HL-60/S4 treated with phorbol 12-myristate 13-acetate at 8.2 ng/mL for 4 days and 3 days (cell line): ENCODE data around the gene CPLANE2.
"Not testable (repeated sequence)": the region's sequence is repeated elsewhere in the genome, so short reads cannot be mapped to it uniquely, and the experiment has no call there.

Experiments used
- in situ Hi-C: fragments of 300-500 bp; cut with MboI; formaldehyde crosslinking; loops from 2 replicates; pipeline ENCODE4 v1.15.0; 2022; ENCODE audit warnings: low sequenced_read_pairs

The CPLANE2 gene, protein sequence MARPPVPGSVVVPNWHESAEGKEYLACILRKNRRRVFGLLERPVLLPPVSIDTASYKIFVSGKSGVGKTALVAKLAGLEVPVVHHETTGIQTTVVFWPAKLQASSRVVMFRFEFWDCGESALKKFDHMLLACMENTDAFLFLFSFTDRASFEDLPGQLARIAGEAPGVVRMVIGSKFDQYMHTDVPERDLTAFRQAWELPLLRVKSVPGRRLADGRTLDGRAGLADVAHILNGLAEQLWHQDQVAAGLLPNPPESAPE

DNA sequence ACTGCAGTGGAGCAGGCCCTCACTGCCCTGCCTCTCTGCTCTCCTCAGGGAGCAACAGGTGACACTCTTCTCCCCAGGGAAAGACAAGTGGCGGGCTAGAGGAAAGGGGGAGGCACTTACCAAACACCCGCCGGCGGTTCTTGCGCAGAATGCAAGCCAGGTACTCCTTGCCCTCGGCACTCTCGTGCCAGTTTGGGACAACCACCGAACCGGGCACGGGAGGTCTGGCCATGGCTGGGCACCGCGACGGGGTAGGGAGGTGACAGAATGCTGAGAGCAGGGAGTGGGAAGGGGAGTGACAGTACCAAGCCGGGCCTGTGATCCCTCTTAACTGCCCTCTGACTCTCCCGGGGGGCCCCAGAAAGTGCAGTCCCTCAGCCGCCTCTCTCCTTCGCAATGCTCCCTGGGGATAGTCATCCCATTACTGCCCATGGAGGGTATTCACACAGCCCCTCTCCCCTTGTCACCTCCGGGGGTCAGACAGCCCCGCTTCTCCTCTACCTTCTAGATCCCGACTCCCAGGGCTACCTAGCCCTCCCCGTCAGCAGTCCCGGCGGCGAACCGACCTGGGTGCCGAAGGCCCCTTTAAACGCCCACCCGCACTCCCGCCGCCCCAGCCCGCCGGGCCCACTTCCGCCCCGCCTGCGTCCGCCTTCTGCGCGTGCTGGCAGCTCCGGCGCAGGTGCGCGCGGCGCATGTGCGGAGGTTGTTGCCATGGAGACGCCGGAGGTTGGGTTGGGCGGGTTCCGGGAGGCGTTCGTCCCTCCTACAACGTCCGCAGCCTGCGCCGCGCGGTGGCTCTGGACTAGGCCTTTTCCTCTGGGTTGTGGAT is at the start of gene CPLANE2:
TSS of gene CPLANE2 (minus strand) at position 673 of the 832 bp plus-strand sequence. CDS start at position 232, 441 bp downstream.
- in situ Hi-C loops, result no loop called here

DNA sequence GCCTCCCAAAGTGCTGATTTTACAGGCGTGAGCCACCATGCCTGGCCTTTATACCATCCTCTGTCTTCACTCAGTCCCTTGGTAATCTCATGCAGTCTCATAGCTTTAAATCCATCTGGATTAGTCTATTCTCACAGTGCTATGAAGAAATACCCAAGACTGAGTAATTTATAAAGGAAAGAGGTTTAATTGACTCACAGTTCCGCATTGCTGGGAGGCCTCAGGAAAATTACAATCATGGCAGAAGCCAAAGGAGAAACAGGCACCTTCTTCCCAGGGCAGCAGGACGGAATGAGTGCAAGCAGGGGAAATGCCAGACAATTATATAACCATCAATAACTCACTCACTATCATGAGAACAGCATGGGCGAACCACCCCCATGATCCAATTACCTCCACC is 49.1 kb upstream of the CPLANE2 start:
- in situ Hi-C loops, result no loop called here

DNA sequence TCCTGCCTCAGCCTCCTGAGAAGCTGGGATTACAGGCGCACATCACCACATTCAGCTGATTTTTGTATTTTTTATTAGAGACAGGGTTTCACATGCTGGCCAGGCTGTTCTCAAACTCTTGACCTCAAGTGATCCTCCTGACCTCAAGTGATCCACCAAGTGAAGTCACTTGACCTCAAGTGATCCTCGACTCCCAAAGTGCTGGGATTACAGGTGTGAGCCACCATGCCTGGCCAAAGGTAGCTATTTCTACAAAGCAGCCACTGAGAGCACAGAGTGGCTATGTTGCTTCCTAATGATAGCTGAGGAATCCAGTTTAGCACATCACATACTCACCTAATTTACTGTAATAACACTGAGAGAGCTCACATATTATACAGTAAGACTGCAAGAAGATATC is 44.8 kb upstream of the CPLANE2 start:
- in situ Hi-C loops, result no loop called here

DNA sequence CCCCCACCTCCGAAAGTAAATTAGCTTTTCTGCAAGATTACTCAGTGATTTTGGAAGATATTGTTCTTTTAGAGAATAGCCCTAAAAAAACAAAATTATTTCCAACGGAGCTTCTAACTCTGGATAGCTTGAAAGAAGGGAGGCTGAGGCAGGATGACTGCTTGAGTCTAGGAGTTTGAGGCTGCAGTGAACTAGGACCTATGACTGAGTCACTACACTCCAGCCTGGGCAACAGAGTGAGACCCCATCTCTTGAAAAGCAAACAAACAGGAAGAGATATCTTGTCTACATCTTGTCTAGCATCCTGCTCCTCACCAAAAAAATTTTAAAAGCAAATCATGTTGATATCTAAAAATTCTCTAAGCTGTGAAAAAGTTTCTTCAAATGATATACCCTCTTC is 42.2 kb upstream of the CPLANE2 start:
- in situ Hi-C loops, result no loop called here

DNA sequence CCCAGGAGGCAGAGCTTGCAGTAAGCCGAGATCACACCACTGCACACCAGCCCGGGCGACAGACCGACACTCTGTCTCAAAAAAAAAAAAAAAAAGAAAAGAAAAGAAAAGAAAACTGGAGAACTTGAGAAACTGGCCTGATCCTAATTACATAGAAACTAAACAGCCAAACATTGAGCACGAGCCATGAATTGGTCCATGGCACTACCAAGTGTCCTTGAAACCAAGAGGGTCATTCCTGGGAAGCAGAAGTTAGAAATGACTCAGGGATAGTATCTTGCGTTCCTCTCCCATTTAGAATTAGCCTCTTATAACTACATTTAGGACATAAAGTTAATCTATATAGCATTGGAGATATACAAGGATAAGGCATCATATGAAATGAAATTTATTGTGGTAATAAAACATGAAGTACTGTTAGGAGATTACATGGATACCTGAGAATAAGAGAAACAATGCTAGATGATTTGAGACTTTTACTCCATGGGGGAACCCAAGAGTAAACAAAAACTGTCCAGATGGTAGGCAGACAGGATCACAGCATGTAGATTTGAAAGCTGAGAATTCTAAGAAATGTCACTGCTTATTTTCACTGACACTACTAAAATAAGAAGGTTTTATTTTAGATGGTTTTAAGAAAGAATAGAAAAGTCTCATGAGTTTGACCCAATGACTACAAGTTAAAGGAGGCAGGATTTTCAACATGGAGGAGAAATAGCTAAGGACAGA is 39.5 kb upstream of the CPLANE2 start:
- in situ Hi-C loops, result no loop called here

DNA sequence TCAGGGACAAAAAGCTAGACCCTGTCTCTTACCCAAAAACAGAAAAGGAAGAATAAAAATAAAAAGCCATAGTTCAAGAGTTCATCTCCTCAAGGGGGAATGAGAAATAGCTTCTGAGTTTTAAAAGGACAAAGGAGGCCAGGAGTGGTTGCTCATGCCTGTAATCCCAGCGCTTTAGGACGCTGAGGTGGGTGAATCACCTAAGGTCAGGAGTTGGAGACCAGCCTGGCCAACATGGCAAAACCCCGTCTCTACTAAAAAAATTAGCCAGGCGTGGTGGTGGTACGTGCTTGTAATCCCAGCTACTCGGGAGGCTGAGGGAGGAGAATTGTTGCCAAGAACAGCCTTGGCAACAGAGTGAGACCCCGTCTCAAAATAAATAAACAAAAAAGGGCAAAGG is 38.6 kb upstream of the CPLANE2 start:
- in situ Hi-C loops, result no loop called here

DNA sequence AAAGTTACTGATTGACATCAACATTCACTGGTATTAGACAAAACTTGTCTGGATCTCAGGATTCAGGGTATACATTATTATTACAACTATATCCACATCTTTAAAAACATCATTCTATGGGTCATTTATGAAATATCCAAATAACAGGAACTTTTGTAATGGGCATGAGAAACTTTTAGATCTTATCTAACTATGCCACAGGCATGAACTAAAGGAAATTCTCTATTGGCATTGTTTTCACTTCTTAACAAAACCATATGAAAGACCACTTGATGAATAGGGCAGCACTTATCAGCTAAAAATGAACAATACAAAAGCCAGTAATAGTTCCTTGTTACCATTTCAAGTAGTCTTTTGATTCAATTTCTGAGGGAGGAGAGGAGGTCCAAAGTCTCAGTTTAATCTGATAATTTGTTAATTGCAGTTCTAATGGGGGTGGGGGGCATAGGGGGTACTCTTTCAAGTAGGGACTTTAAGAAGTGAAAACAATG is 30.8 kb upstream of the CPLANE2 start:
- in situ Hi-C loops, result no loop called here

DNA sequence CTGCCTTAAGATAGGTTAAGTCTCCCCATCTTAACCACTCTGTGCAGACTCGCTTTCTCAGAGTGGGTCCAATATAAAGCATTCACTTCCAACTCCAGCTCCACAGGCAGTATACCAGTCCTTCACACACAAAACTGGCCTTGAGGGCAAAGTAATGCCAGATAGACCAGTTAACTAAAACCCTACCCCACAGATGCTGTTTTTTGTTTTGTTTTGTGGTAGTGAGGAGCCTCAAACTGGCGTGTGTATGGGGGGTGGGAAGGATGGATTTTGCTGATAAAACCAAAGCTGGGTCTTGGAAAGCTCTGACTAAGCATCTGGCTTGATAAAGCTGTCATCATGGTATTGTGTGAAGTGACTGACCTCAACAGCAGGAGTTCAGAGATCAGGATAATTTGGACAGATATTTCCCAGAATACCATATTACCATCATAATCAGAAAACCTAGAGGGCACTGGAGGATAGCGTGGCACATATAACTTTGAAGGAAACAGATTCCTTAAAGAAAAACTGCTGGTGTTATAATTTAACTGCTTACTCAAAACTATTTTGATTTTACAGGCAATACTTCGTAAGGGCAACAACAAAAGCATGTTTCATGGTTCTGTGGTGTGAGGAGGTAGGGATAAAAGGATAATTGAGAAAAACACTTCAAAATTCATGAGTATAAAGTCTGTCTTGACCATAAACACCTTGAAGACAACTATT is 29.6 kb upstream of the CPLANE2 start:
- in situ Hi-C loops, result no loop called here

DNA sequence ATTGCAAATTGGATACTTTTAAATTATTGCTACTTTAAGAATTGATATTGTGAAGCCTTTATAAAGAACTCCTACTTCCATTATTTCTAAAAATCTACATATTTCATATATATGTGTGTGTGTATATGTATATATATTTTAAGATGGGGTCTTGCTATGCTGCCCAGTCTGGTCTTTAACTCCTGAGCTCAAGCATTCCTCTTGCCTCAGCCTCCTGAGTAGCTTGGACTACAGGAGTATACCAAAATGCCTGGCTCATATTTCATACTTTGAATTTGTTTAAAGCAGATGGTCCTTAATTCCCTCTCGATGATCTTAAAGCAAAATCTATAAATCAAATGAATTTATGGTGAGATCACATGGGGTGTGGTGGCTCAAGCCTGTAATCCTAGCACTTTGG is 25.1 kb upstream of the CPLANE2 start:
- in situ Hi-C loops, result no loop called here

DNA sequence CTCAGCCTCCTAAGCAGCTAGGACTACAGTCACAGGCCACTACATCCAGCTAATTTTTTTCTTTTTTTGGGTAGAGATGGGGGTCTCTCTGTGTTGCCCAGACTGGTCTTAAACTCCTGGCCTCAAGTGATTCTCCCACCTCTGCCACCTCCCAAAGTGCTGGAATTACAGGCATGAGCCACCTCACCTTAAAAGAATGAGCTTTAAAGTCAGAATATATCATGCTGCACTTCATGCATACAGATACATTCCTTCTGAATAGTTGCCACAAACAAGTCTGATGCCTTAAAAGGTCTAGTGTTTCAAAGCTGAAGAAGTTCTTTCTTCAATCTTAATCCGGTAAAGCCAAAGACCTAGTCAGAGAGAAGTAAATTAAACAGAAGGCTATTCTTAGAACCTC is 23.8 kb upstream of the CPLANE2 start:
- in situ Hi-C loops, result no loop called here

DNA sequence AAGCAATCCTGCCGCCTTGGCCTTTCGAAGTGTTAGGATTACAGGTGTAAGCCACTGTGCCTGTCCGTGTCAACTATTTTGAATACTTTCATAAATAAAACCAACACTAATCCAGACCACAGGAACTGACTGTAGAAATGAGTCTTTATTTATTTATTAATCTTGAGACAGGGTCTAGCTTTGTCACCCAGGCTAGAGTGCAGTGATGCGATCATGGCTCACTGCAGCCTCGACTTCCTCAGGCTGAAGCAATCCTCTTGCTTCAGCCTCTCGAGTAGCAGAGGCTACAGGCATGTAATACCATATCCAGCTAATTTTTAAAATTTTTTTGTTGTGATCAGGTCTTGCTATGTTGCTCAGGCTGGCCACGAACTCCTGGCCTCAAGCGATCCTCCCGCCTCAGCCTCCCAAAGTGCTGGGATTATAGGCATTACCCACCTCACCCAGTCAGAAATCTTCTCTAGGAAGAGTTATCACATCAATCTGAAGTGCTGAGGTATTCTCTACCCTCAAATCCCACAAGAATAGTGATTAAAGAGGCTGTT is 21.7 kb upstream of the CPLANE2 start:
- in situ Hi-C loops, result no loop called here

DNA sequence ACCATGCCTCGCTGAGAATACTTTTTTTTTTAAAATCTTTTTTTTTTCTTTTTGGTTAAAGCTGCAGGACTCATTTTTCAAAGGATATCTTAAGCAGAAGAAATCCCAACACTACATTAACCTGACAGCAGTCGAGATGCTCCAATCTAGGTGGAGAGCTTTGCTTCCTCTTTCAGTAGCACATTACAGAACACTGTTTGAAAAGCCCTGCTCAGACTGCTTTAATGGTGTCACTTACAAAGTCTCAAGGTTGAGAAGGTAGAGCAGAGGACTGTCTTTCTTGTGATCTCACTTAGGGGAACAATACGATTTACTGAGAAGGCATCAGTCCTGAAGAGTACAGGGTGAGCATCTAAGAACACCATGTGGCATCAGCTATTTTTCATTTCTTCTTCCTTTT is 21.0 kb upstream of the CPLANE2 start:
- in situ Hi-C loops, result no loop called here

DNA sequence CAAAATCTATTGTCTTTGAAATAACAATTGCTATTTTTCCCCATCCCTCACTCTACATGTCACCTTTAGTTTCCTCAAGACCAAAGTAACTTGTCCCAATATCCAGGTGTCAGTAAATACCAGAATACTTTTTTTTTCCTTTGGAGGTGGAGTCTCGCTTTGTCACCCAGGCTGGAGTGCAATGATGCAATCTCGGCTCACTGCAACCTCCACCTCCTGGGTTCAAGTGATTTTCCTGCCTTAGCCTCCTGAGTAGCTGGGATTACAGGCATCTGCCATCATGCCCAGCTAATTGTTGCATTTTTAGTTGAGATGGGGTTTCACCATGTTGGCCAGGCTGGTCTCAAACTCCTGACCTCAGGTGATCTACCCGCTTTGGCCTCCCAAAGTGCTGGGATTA is 20.6 kb upstream of the CPLANE2 start:
- in situ Hi-C loops, result not testable (repeated sequence)

DNA sequence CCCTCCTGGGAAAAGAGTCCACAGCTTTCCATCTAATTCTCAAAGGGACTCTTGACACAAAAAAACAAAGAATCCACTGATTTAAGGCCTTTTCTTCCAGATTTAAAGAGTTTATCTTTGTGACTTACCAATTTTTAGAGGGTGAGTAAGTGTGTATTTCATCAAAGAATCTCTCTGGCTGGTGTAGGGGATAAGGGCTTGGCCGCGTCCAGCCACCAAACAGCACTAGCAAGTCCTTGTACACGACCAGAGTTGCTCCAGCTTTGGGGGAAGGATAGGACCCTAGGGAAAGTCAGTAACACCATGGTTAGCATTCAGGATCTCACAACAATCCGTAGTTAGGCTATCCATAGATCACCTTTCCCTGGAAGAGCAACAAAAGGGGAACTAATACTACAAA is 19.5 kb upstream of the CPLANE2 start:
- in situ Hi-C loops, result no loop called here

DNA sequence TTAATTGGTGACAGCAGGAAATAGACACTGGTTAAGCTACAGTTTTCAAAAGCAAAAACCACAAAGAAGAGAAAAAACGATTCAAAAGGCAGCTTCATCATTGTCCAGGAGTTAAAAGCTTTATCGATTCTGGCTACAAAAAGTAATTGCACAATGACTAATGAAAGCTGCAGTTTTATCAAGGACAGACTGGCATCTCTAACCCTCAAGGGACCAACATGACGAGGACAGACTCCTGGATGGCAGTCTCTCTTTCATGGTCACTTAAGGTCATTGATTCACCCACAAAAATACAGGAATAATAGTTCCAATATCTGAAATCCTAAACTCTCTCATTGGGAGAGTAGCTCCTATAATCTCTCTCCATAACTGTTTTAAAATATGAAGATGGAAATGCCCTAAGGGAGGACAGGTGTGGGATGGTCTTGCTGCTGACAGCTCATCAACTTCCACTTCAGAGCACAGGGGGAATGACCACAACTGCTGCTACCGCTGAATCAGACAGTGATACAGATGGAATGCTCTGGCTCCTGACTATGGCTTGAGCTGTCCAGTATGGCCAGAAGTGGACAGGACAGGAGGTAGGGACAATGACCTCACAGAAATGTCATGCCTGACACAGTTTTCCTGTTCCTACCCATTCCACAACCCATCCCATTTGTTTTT is 17.4 kb upstream of the CPLANE2 start:
- in situ Hi-C loops, result no loop called here

DNA sequence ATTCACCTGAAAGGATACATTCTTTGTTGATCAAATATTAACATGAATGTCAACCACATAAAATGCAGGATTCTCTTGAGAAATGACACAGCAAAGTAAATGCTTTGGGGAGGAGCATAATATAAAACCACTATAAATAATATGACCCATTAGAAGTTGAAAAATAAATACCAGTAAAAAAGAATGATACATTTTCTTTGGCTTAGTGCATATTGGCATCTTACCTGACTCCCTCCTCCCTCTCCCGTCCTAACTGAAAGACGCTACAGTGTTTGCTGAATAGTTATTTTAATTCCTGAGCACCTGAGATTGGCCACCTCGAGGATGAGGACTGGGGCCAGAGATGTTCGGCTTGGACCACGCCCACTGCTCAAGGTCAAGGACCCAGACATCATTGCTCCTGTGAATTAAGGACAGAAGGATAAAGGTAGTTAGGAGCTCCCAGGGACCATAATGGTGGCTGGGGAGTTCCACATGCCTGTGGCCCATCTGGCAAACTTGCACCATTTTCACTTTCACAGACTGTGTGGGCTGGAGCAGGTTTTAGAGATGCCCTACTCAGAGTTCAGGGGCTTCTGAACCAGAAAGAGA is 16.4 kb upstream of the CPLANE2 start:
- in situ Hi-C loops, result no loop called here

DNA sequence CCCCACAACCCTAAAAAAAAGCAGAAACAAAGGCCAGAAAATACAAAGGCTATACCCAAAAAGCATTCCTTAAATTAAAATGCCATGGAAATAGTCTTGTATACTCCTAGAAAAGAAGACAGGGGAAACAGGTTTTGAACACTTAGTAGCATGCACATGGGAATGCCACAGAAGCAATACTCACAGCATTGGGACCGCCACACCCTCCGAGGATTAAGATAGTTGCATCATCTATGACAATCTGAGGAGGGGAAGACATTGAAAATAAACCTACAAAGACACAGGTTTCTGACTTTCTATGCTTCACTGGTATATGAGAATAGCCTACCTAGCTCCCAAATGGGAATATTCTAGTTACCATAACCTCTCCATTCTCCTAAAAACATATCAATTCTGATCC is 15.9 kb upstream of the CPLANE2 start:
- in situ Hi-C loops, result no loop called here

DNA sequence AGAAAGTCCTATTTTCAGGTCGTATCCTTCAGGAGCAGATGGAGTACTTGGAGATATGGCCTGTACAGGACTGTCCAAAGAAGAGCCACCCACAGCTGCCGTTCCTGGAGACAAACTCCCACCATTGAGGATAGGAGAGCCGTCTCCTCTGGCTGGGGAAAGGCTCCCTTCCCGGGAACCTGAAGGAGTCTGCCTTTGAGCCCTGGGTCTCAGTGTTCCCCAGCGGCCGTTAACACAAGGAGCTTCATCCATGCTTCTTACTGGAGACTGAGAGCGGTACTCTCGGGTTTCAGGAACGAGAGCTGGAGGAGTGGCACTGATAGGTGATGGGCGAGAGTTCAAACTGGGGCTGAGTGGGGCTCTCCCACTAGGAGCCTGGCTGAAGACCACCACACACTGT is 14.4 kb upstream of the CPLANE2 start:
- in situ Hi-C loops, result no loop called here

DNA sequence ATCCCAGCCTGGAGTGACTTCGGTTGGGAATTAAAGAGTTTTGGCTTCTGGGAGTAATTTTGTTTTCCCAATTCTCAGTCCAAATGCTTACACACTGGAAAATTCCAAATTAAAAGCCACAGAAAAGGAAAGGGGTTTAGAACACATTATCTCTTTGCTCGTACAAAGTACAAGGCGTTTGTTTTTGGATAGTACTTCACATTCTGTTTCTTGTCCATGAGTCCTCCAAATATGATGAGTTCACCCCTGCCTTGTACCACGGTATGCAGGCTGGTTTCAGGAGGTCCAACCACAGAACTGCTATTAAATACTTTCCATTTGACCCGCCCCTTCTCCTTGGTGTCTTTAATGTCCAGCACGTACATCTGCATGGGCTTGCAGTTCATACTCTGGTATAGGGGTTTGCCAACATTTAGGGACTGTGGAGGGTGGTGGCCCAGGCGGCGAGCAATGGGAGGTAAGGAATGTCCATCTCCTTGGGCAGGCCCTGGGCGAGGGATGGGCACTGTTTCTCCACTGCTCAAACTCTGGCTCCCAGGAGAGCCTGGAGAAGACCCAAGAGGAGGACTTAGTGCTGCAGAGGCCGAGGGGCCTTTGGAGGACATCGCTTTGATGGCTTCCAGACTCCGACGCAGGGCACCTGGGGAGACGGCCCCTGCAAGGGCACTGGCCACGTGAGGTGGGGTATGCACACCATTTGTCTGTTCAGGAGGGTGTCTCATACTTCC is 13.7 kb upstream of the CPLANE2 start:
- in situ Hi-C loops, result no loop called here
